Loucy (cell line): ENCODE results near the gene PLXNB2.

Experiments used
- H2AFZ ChIP-seq: fragments of 200-600 bp; sonication (generic); 2 replicates; pipeline ENCODE4 v1.6.0; 2016; ENCODE audit warnings: antibody characterized with exemption, mild to moderate bottlenecking, low read length, moderate library complexity
- H3F3A ChIP-seq: fragments of 200-600 bp; 2 replicates; pipeline ENCODE4 v1.6.0; 2016; ENCODE audit warnings: antibody characterized with exemption, low read depth, mild to moderate bottlenecking
- H3K27me3 ChIP-seq: fragments of 200-600 bp; sonication (generic); 2 replicates; pipeline ENCODE4 v1.6.1; 2014; ENCODE audit warnings: low read length, mild to moderate bottlenecking; ENCODE audit not compliant: insufficient read depth, poor library complexity, severe bottlenecking
- H3K36me3 ChIP-seq: fragments of 200-600 bp; sonication (generic); 2 replicates; pipeline ENCODE4 v1.6.1; 2016; ENCODE audit warnings: low read length; ENCODE audit not compliant: insufficient read depth
- H3K4me1 ChIP-seq: fragments of 200-600 bp; sonication (generic); 2 replicates; pipeline ENCODE4 v1.5.1; 2014; ENCODE audit warnings: low read length, mild to moderate bottlenecking; ENCODE audit not compliant: insufficient read depth, poor library complexity, severe bottlenecking
- H3K4me2 ChIP-seq: fragments of 200-600 bp; sonication (generic); 2 replicates; pipeline ENCODE4 v1.6.0; 2014; ENCODE audit warnings: antibody characterized with exemption, low read length, low read depth, mild to moderate bottlenecking; ENCODE audit not compliant: poor library complexity, severe bottlenecking
- H3K4me3 ChIP-seq: fragments of 200-600 bp; sonication (generic); 2 replicates; pipeline ENCODE4 v1.5.1; 2014; ENCODE audit warnings: low read length, mild to moderate bottlenecking, mixed read lengths; ENCODE audit not compliant: poor library complexity, severe bottlenecking
- H3K79me2 ChIP-seq: fragments of 200-600 bp; sonication (generic); 2 replicates; pipeline ENCODE4 v1.6.1; 2014; ENCODE audit warnings: low read length; ENCODE audit not compliant: insufficient read depth
- H3K9ac ChIP-seq: fragments of 200-600 bp; sonication (generic); 2 replicates; pipeline ENCODE4 v1.6.0; 2014; ENCODE audit warnings: mild to moderate bottlenecking, low read depth, low read length, moderate library complexity; ENCODE audit not compliant: poor library complexity, severe bottlenecking
- H3K9me2 ChIP-seq: fragments of 200-600 bp; sonication (generic); replicated peaks from 2 replicates; pipeline ENCODE4 v1.6.1; 2016; ENCODE audit warnings: low read depth, low read length, mixed read lengths
- H3K9me3 ChIP-seq: fragments of 200-600 bp; sonication (generic); 2 replicates; pipeline ENCODE4 v1.6.1; 2014; ENCODE audit warnings: mild to moderate bottlenecking, antibody characterized with exemption, low read length, low read depth; ENCODE audit not compliant: insufficient read depth
- H4K20me1 ChIP-seq: fragments of 200-600 bp; sonication (generic); 2 replicates; pipeline ENCODE4 v1.6.0; 2014; ENCODE audit warnings: antibody characterized with exemption, low read length, mild to moderate bottlenecking; ENCODE audit not compliant: insufficient read depth, poor library complexity, severe bottlenecking
- CTCF ChIP-seq: fragments of 200-600 bp; sonication (generic); conservative IDR thresholded peaks from 2 replicates; pipeline ENCODE4 v1.5.1; 2014; ENCODE audit warnings: mild to moderate bottlenecking, antibody characterized with exemption, low read length
- EZH2phosphoT487 ChIP-seq: fragments of 200-600 bp; IDR thresholded peaks from 2 replicates; pipeline ENCODE4 v1.6.1; 2018; ENCODE audit warnings: antibody characterized with exemption, mild to moderate bottlenecking, moderate library complexity, borderline replicate concordance

Gene PLXNB2

GRCh38 chr22:50320116-50320515 lies 12.7 kb upstream of the PLXNB2 start:
- Histone ChIP-seq H3K9ac (no peak overlapping the region), H3F3A (no peaks in the 10 kb centered on the region), H3K4me3 (no peak overlapping the region), H3K9me3 (no peaks in the 10 kb centered on the region), H3K4me2 (no peak overlapping the region), H2AFZ (no peak overlapping the region), H3K79me2 (no peaks in the 10 kb centered on the region), H4K20me1 (no peaks in the 10 kb centered on the region), H3K27me3 (no peaks in the 10 kb centered on the region), H3K4me1 (peaks cover 11% of the 10 kb centered on the region), H3K9me2 (no peaks in the 10 kb centered on the region), H3K36me3 (no peaks in the 10 kb centered on the region)
- no peak for TF ChIP-seq EZH2phosphoT487
- TF ChIP-seq CTCF: no peak

GRCh38 chr22:50319503-50319951 lies 12.1 kb upstream of the PLXNB2 start:
- H3K79me2 ChIP-seq: no peaks in the 10 kb centered on the region

GRCh38 chr22:50318698-50319411 lies 11.4 kb upstream of the PLXNB2 start:
- TF ChIP-seq EZH2phosphoT487 (no peak), CTCF (no peak)
- H3K27me3 ChIP-seq: no peaks in the 10 kb centered on the region
- H3K36me3 ChIP-seq: no peaks in the 10 kb centered on the region
- H3K9ac ChIP-seq: no peak overlapping the region
- no peaks in the 10 kb centered on the region for H3K9me3 ChIP-seq
- no peaks in the 10 kb centered on the region for H3F3A ChIP-seq
- H3K4me1 ChIP-seq: peaks cover 18% of the 10 kb centered on the region
- no peak overlapping the region for H2AFZ ChIP-seq
- H3K4me2 ChIP-seq: no peak overlapping the region
- H3K9me2 ChIP-seq: no peaks in the 10 kb centered on the region
- no peaks in the 10 kb centered on the region for H4K20me1 ChIP-seq
- H3K4me3 ChIP-seq: no peak overlapping the region
- no peaks in the 10 kb centered on the region; the same call in 1 of the 2 replicates for H3K79me2 ChIP-seq

More at GRCh38 chr22:50319503-50319951, 12.1 kb upstream of the PLXNB2 start:
- peaks cover 14% of the 10 kb centered on the region for H3K4me1 ChIP-seq
- H3K27me3 ChIP-seq: no peaks in the 10 kb centered on the region
- H4K20me1 ChIP-seq: no peaks in the 10 kb centered on the region
- H2AFZ ChIP-seq: no peak overlapping the region
- H3K9me3 ChIP-seq: no peaks in the 10 kb centered on the region
- no peaks in the 10 kb centered on the region for H3F3A ChIP-seq
- TF ChIP-seq EZH2phosphoT487 (no peak), CTCF (no peak)
- no peak overlapping the region for H3K9ac ChIP-seq
- no peak overlapping the region for H3K4me3 ChIP-seq
- H3K9me2 ChIP-seq: no peaks in the 10 kb centered on the region
- H3K36me3 ChIP-seq: no peaks in the 10 kb centered on the region
- H3K4me2 ChIP-seq: no peak overlapping the region
